Stimulated activated CD4-positive, alpha-beta T cell treated with anti-CD3 and anti-CD28 coated beads, Interleukin-1b, Interleukin-23, amount 100 ng/mL, for 24 hours (primary cell): ENCODE results near the gene BRD3.

Experiments used
- DNase-seq, 4 experiments: peaks; one replicate each; pipeline ENCODE4 v3.0.0-alpha.2; 2020; ENCODE audit warnings: low read depth in 4 of 4, low spot score in 1 of 4

Gene BRD3

DNA sequence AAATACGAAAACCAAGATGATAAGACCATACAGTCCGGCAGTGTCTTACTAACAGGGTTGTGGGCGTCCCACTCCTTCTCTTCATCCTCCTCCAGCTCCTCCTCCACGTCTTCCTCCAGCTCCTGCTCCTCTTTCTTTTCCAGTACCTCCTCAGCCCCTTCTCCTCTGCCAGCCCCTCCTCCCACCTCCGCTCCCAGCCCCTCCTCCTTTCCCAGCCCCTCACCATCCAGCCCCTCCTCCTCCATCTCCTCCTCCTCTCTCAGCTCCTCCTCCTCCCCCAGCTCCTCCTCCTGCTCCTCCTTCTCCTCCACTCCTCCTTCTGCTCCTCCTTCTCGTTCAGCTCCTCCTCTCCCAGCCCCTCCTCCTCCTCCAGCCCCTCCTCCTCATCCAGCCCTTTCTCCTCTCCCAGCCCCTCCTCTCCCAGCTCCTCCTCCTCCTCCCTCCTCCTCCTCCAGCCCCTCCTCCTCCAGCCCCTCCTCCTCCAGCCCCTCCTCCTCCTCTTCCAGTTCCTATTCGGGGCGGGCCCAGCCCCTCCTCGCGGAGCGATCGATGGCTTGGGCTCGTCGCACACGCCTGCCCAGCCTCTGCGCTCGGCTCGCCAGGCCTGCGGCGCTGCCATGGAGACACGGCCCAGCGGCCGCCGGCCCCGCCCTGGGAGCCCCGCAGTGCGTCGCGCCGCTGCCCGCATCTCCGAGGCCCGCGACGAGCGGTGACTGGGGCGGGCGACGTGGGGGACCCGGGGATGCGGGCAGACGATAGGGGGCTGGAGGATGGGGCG lies 42.8 kb downstream of the BRD3 start, which contains the start of gene BRD3OS:
TSS of gene BRD3OS (plus strand) at position 654 of the 778 bp plus-strand sequence. CDS start 1,267 bp downstream, outside the sequence.
- DNase-seq = peak; percentile 72 to 89 (median 80)

- DNase-seq = no peak
Observed at GRCh38 chr9:134024214-134024792, 43.5 kb downstream of the BRD3 start.

DNA sequence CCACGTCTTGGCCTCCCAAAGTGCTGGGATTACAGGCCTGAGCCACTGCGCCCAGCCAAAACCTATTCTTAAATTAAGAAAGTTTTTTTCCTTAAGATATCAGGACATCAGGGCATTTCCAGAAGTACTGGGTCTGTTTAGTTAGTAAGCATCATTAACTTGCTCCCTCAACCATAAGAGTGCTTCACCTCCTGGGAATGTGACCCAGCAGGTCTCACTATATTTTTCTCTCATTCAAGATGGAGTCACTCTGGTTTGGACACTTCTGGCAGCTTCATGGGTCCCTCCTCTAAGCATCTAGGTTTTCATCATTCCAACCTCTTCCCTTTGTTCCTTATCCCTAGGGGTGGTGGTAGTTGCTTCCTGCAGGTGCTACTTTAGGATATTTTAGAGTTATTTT lies 52.9 kb downstream of the BRD3 start:
- no peak for DNase-seq

- DNase-seq = no peak
Observed at GRCh38 chr9:134011401-134011800, 56.4 kb downstream of the BRD3 start.

GRCh38 chr9:134010310-134011173 lies 57.3 kb downstream of the BRD3 start:
- no peak for DNase-seq

GRCh38 chr9:134007571-134007970 lies 60.3 kb downstream of the BRD3 start:
- no peak for DNase-seq

DNA sequence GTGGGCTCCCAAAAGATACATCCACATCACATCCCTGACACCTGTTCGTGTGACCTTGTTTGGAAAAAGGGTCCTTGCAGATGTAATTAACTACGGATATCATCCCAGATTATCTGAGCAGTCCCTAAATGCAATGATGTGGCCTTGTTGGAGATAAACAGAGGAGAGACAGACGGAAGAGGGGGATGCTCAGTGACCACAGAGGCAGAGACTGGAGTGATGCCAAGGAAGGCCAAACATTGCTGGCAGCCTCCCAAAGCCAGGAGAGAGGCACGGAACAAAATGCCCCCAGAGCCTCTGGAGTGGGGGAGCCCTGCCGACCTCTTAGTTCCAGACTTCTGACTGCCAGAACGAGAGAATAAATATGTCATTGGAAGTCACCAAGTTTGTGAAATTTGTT lies 60.7 kb downstream of the BRD3 start:
- DNase-seq = no peak

DNA sequence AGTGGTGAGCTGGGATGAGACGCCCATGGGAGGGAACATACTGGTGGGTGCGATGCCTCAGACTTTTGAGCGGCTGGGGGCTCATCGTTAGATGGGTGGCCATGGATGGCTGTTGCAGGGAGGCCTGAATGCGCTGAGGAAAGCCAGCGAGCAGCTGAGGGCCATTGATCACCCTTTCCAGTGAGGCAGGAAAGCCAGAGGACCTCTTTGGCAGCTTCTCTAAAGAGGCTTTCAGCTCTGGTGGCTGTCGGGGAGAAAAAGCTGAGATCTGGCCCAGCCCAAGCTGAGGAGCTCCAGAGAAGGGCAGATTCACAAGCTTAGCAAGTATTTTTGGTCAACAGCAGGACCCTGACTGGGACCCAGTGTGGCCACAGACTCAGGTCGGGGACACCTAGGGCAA lies 62.4 kb downstream of the BRD3 start:
- no peak for DNase-seq

DNA sequence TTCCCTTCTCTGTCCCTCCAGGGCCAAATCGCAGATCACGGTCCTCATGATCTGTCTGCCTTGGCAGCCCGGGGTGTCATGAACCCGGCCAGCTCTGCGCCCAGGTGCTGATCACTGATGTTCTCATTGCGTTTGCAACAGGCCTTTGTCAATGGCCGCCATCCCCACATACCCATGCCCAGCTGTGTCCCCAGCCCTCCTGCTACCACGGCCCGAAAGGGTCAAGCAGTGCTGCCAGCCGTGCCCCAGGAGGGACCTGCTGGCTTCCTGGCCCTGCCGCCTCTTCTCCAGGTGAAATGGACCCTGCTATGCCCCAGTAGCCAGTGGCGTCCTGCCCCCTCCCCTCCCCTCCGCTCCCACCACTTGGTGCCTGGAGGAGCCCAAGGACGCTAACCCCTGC lies 62.9 kb downstream of the BRD3 start:
- DNase-seq = no peak

DNA sequence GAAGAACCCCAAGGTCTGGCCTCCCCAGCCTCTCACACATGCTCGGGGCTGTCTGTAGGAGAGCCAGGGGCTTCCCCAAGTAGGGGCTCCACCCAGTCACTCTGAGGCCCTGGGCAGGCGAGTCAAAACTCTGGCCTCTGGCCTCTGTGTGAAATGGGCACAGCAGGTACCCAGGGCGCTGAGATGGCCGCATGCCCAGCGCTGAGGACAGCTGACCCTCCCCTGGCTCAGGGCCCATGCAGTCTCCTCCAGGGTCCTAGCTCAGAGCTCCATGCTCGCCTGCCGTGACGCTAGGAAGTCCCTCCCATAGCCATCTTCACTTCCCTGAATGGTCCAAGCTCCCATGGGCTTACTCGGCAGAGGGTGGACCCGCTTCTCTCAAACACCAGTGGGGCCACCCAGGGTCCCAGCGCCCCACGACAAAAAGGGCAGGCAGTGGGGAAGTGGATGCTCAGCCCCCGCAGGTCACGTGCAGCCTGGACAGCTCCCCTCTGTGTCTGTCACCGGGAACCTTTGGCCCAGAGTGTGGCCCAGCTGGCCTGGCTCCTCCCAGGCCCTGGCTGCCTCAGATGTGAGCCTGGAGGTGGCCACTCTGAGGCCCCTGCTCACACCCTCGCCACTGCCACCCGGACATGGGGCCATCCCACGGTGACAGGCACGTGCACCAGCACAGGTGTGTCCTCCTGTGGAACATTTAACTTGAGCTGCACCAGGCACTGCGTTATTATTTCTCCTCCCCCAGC lies 63.5 kb downstream of the BRD3 start:
- no peak for DNase-seq

- DNase-seq = no peak
Observed at GRCh38 chr9:134003237-134003636, 64.6 kb downstream of the BRD3 start.

DNA sequence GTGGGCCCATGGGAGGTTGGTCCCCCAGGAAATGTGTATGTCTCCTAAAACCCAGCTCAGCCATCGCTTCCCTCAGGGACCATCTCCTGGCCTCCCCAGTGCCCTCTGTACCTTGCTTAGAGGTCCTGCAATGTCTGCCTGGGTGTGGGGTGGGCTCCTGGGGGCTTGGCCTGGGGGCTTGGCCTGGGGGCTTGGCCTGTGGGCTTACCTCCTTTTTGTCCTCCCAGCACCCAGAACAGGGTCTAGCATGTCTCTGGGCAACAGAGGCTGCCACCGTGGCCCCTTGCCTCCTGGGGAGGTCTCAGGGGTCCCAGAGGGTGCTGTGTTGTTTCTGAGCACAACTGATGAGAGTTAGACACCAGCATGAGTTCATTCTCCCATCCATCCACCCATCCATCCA lies 65.0 kb downstream of the BRD3 start:
- DNase-seq = no peak

GRCh38 chr9:133999851-134000265 lies 68.0 kb downstream of the BRD3 start:
- DNase-seq = no peak

DNA sequence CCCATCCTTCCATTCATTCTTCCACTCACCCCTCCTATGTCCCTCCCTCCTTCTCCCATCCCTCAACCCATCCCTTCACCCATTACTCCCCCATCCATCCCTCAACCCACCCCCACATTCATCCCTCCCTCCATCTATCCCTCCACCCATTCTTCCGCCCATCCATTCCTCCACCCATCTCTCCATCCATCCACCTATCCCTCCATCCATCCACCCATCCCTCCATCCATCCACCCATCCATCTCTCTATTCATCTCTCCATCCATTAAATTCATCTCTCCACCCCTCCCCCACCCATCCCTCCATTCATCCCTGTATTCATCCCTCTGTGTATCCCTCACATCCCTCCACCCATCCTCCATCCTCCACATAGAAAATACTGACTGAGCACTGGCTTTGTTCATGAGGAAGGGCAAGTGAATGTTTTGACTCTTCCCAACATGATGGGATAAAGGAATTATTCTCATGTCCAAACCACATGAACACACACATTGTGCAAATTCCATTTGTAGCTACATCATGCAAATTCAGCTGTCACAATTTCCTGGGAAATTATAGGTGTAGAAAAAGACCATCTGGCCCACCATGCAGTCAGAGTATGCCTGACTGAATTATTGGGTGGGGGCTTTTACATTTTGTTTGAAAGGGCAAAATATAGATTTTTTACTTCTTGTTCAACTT lies 68.8 kb downstream of the BRD3 start:
- no peak for DNase-seq

- DNase-seq = no peak
Observed at GRCh38 chr9:133997584-133997983, 70.2 kb downstream of the BRD3 start.

DNA sequence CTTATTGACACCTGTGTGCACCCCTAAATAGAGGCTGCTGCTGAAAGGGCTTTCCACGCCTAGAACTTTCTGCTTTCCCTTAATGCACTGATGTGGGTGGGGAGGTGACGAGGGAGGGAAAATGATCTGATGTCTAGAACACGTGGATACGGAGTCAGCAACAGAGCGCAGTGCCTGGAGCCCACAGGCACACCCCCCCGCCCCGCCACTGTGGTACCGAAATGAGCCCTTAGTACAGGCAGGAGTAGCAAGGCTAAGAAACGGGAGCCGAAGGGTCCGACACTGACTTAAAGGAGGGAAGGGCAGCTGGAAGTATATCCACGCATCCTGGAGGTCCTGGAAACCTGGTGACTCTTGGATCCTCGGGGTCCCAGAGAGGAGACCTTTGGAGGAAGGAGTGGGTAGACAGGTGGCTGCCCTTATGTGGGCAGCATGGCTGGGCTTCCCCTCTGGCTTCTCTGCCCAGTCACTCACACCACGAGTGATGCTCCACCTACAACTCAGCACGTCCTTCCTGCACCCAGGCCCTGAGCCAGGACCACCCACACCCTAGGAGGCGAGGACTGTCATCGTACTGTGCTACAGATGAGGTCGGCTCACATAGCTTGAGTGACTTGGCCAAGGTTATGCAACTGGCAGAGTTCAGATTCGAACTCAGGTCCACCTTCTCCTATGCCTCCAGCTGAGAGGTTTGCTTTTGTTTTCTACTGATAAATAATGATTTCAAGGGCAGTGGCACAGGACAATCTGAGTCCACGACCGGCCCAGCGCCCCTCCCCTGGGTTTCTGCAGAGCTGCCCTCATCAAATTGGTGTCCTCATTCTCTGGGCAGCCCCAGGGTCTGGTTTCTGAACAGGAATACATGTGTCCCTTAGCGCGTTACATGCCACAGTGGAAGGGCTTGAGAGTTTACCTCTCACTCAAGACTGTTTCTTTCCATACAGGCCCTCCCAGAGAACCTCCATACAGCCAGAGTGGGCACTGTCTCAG lies 71.0 kb downstream of the BRD3 start:
- no peak for DNase-seq

GRCh38 chr9:133995012-133995896 lies 72.6 kb downstream of the BRD3 start:
- DNase-seq = no peak

GRCh38 chr9:133994353-133995011 lies 73.3 kb downstream of the BRD3 start:
- peak; percentile 67 to 77 (median 70) for DNase-seq
